ENCODE results near the gene PRRT3.

GRCh38 chr3:9951598-9951961 is 628 bp downstream of the PRRT3 start:
- TF ChIP-seq CTCF (IDR thresholded peaks at IDR 0.05; ENCODE audit: low read length), result no peak
- TF ChIP-seq EZH2 (IDR thresholded peaks at IDR 0.05; ENCODE audit: borderline replicate concordance, low read length), result no peak

Data from OCI-LY1 (cell line).